Stimulated activated CD8-positive, alpha-beta memory T cell treated with anti-CD3 and anti-CD28 coated beads, Interleukin-15, amount 100 ng/mL, for 24 hours (primary cell): Measurements from ENCODE around the gene ANO7.

Source experiments
- DNase-seq: peaks from one replicate; pipeline ENCODE4 v3.0.0-alpha.2; 2020; ENCODE audit warnings: low read depth

Gene ANO7

GRCh38 chr2:241188361-241189092 lies at the start of gene ANO7:
Gene ANO7 (plus strand): TSS chr2:241188677. CDS start chr2:241190064, 1,387 bp downstream.
- no peak for DNase-seq

GRCh38 chr2:241139531-241140444 lies 48.7 kb upstream of the ANO7 start:
- DNase-seq: no peak

- DNase-seq: no peak
These were observed 48.0 kb upstream of the ANO7 start for GRCh38 chr2:241140445-241140840.

- no peak for DNase-seq
These were observed 47.2 kb upstream of the ANO7 start for GRCh38 chr2:241141214-241141770.

GRCh38 chr2:241142063-241142462 lies 46.4 kb upstream of the ANO7 start:
- no peak for DNase-seq

- no peak for DNase-seq
These were observed 45.9 kb upstream of the ANO7 start for GRCh38 chr2:241142593-241142992.

- DNase-seq: no peak
These were observed 42.2 kb upstream of the ANO7 start for GRCh38 chr2:241146286-241146685.

- DNase-seq: no peak
These were observed 41.1 kb upstream of the ANO7 start for GRCh38 chr2:241147336-241147735.

- DNase-seq: no peak
These were observed 40.2 kb upstream of the ANO7 start for GRCh38 chr2:241148239-241148638.

GRCh38 chr2:241148891-241149674 lies 39.4 kb upstream of the ANO7 start, which contains the start of gene PASK:
Gene PASK (minus strand): TSS chr2:241149472. CDS start chr2:241143032, 6,440 bp downstream.
- DNase-seq: peak; percentile 55

GRCh38 chr2:241149675-241149924 lies 38.9 kb upstream of the ANO7 start:
- DNase-seq: no peak

- peak; percentile 90 for DNase-seq
These were observed 38.4 kb upstream of the ANO7 start, which contains the start of gene PPP1R7 for GRCh38 chr2:241149925-241150659. Gene PPP1R7 (plus strand): TSS chr2:241150467. CDS start chr2:241150496, 29 bp downstream.

GRCh38 chr2:241150660-241151530 lies 37.6 kb upstream of the ANO7 start:
- no peak for DNase-seq

- DNase-seq: no peak
These were observed 36.4 kb upstream of the ANO7 start for GRCh38 chr2:241151934-241152660.

- no peak for DNase-seq
These were observed 34.9 kb upstream of the ANO7 start for GRCh38 chr2:241153616-241154015.

GRCh38 chr2:241154915-241155314 lies 33.6 kb upstream of the ANO7 start:
- DNase-seq: no peak

GRCh38 chr2:241155936-241156335 lies 32.5 kb upstream of the ANO7 start:
- DNase-seq: no peak

- DNase-seq: no peak
These were observed 31.5 kb upstream of the ANO7 start for GRCh38 chr2:241156971-241157441.

GRCh38 chr2:241157841-241158545 lies 30.5 kb upstream of the ANO7 start:
- DNase-seq: no peak
